Activated CD8-positive, alpha-beta memory T cell treated with anti-CD3 and anti-CD28 coated beads, Interleukin-2, amount 50 U/mL, for 48 hours (primary cell): ENCODE results near the gene CDCA3.

Experiments
- DNase-seq: peaks from one replicate; pipeline ENCODE4 v3.0.0-alpha.2; 2020

CDCA3 gene

GRCh38 chr12:6852651-6853354, 1.7 kb upstream of the CDCA3 start:
- DNase-seq: peak; percentile 81

- DNase-seq: peak; percentile 96
Measured at GRCh38 chr12:6851921-6852650, 1.0 kb upstream of the CDCA3 start, which contains the start of gene USP5. TSS of gene USP5 (plus strand) at chr12:6852150. CDS start at chr12:6852180, 30 bp downstream.

- DNase-seq: no peak
Measured at GRCh38 chr12:6850796-6851152, 312 bp downstream of the CDCA3 start.

- DNase-seq: no peak
Measured at GRCh38 chr12:6849976-6850560, 1.0 kb downstream of the CDCA3 start.

GRCh38 chr12:6849427-6849826, 1.7 kb downstream of the CDCA3 start:
- DNase-seq: no peak

- no peak for DNase-seq
Measured at GRCh38 chr12:6847676-6848075, 3.4 kb downstream of the CDCA3 start.

GRCh38 chr12:6846316-6846869, 4.7 kb downstream of the CDCA3 start:
- DNase-seq: no peak

- DNase-seq: no peak
Measured at GRCh38 chr12:6845395-6845794, 5.7 kb downstream of the CDCA3 start.

GRCh38 chr12:6843118-6843902, 7.8 kb downstream of the CDCA3 start:
- no peak for DNase-seq

- no peak for DNase-seq
Measured at GRCh38 chr12:6842075-6842474, 9.0 kb downstream of the CDCA3 start.

- DNase-seq: no peak
Measured at GRCh38 chr12:6840761-6841515, 10.1 kb downstream of the CDCA3 start, which contains the start of gene GNB3. TSS of gene GNB3 (plus strand) at chr12:6840925. CDS start at chr12:6841288, 363 bp downstream.

GRCh38 chr12:6840330-6840729, 10.8 kb downstream of the CDCA3 start:
- DNase-seq: no peak

- DNase-seq: no peak
Measured at GRCh38 chr12:6839482-6840201, 11.4 kb downstream of the CDCA3 start.

GRCh38 chr12:6838854-6839253, 12.2 kb downstream of the CDCA3 start:
- DNase-seq: no peak

GRCh38 chr12:6837370-6838060, 13.6 kb downstream of the CDCA3 start:
- no peak for DNase-seq

- DNase-seq: no peak
Measured at GRCh38 chr12:6836851-6837250, 14.2 kb downstream of the CDCA3 start.

- DNase-seq: no peak
Measured at GRCh38 chr12:6834873-6835272, 16.2 kb downstream of the CDCA3 start.

GRCh38 chr12:6834254-6834653, 16.8 kb downstream of the CDCA3 start:
- no peak for DNase-seq

GRCh38 chr12:6833189-6833890, 17.7 kb downstream of the CDCA3 start:
- DNase-seq: no peak

GRCh38 chr12:6832125-6832524, 19.0 kb downstream of the CDCA3 start:
- no peak for DNase-seq
